SK-N-SH (cell line): Measurements from ENCODE around the gene NLN. TPM values are rescaled to one million over a fixed set of nuclear protein-coding genes. Genes with fewer than 3 reads are reported as not detected.

ENCODE experiments used
- CTCF ChIA-PET: fragments of 300-600, 350-600 bp; formaldehyde crosslinking; extraction: SDS; loops from one replicate; lab custom pipeline; 2021; lab: Yijun Ruan, JAX
- POLR2A ChIA-PET: fragments of 350-600 bp; sonication (Branson Sonifier 250); formaldehyde crosslinking; extraction: SDS; loops from one replicate; lab custom pipeline; 2020; ENCODE audit warnings: antibody characterized with exemption, inconsistent platforms; lab: Yijun Ruan, JAX
- DNase-seq: peaks from one replicate; pipeline ENCODE4 v3.0.0; 2012
- H2AFZ ChIP-seq: fragments of 200-600 bp; sonication (generic); 2 replicates; pipeline ENCODE4 v1.8.1; 2016; ENCODE audit warnings: antibody characterized with exemption, mild to moderate bottlenecking, low read depth
- H3F3A ChIP-seq: fragments of 200-600 bp; sonication (generic); replicated peaks from 2 replicates; pipeline ENCODE3; 2016; ENCODE audit warnings: antibody characterized with exemption, mild to moderate bottlenecking; ENCODE audit not compliant: insufficient read depth
- H3K27ac ChIP-seq, 2 experiments: fragments of 200-500 bp in 1 of 2; fragments of 200-600 bp in 1 of 2; sonication (Bioruptor generic) in 1 of 2; sonication (generic), shearing (Covaris generic) in 1 of 2; 2 replicates each; pipeline versions ENCODE4 v1.5.1 to v1.6.1; 2014 to 2016; ENCODE audit warnings: low read depth in 2 of 2, inconsistent platforms in 1 of 2, low read length in 1 of 2, mild to moderate bottlenecking in 1 of 2, mixed read lengths in 1 of 2
- H3K27me3 ChIP-seq: fragments of 200-600 bp; sonication (generic), shearing (Covaris generic); 2 replicates; pipeline ENCODE4 v1.6.1; 2016; ENCODE audit warnings: mixed run types; ENCODE audit not compliant: insufficient read depth
- H3K36me3 ChIP-seq, 2 experiments: fragments of 200-500 bp in 1 of 2; fragments of 200-600 bp in 1 of 2; sonication (Bioruptor generic) in 1 of 2; sonication (generic) in 1 of 2; replicated peaks in 1 of 2; 2 replicates each; pipeline versions ENCODE3 to v1.5.1; 2014 to 2016; ENCODE audit warnings: low read length in 1 of 2, mild to moderate bottlenecking in 1 of 2; ENCODE audit not compliant: insufficient read depth in 2 of 2, control insufficient read depth in 1 of 2
- H3K4me1 ChIP-seq, 2 experiments: fragments of 200-500 bp in 1 of 2; fragments of 200-600 bp in 1 of 2; sonication (Bioruptor generic) in 1 of 2; sonication (generic), shearing (Covaris generic) in 1 of 2; 2 replicates each; pipeline versions ENCODE4 v1.5.1 to v1.6.1; 2014 to 2016; ENCODE audit warnings: low read depth in 1 of 2, low read length in 1 of 2, mixed run types in 1 of 2; ENCODE audit not compliant: insufficient read depth in 2 of 2, control insufficient read depth in 1 of 2
- H3K4me2 ChIP-seq: fragments of 200-600 bp; sonication (generic), shearing (Covaris generic); 2 replicates; pipeline ENCODE4 v1.6.1; 2017; ENCODE audit warnings: mixed run types
- H3K4me3 ChIP-seq, 2 experiments: fragments of 200-500 bp in 1 of 2; fragments of 200-600 bp in 1 of 2; sonication (Bioruptor generic) in 1 of 2; sonication (generic), shearing (Covaris generic) in 1 of 2; 2 replicates each; pipeline versions ENCODE4 v1.5.1 to v1.8.1; 2014 to 2016; ENCODE audit warnings: low read depth in 2 of 2, inconsistent platforms in 1 of 2, low read length in 1 of 2, mild to moderate bottlenecking in 1 of 2, mixed read lengths in 1 of 2, moderate library complexity in 1 of 2
- H3K79me2 ChIP-seq: fragments of 200-600 bp; sonication (generic); 2 replicates; pipeline ENCODE4 v1.8.1; 2017; ENCODE audit warnings: mild to moderate bottlenecking; ENCODE audit not compliant: insufficient read depth
- H3K9ac ChIP-seq: fragments of 200-600 bp; sonication (generic); 2 replicates; pipeline ENCODE4 v1.6.1; 2017; ENCODE audit warnings: mixed run types
- H3K9me2 ChIP-seq: fragments of 200-600 bp; sonication (generic); 2 replicates; pipeline ENCODE4 v1.6.1; 2017; ENCODE audit warnings: mixed run types
- H3K9me3 ChIP-seq: fragments of 200-600 bp; sonication (generic); 2 replicates; pipeline ENCODE4 v1.6.1; 2017; ENCODE audit warnings: mixed run types, mild to moderate bottlenecking, moderate library complexity
- H4K20me1 ChIP-seq: fragments of 200-600 bp; sonication (generic); 2 replicates; pipeline ENCODE4 v1.6.1; 2017; ENCODE audit warnings: mild to moderate bottlenecking, mixed run types; ENCODE audit not compliant: insufficient read depth
- ELF1 ChIP-seq: IDR thresholded peaks from 2 replicates; pipeline ENCODE4 v1.4.0; 2012
- EP300 ChIP-seq, 2 experiments: IDR thresholded peaks; 2 replicates each; pipeline versions ENCODE4 v1.4.0 to v1.6.1; 2012; ENCODE audit warnings: borderline replicate concordance in 1 of 2, low read depth in 1 of 2, low read length in 1 of 2
- FOXM1 ChIP-seq: IDR thresholded peaks from 2 replicates; pipeline ENCODE4 v1.4.0; 2012; ENCODE audit warnings: low read depth, mild to moderate bottlenecking
- MXI1 ChIP-seq: IDR thresholded peaks from 2 replicates; pipeline ENCODE4 v1.6.1; 2012; ENCODE audit warnings: mild to moderate bottlenecking, low read depth, low read length, improper control_type of control experiment
- PBX3 ChIP-seq: IDR thresholded peaks from 2 replicates; pipeline ENCODE4; 2012
- SIN3A ChIP-seq: IDR thresholded peaks from 2 replicates; pipeline ENCODE4 v1.6.1; 2012; ENCODE audit warnings: low read depth, mild to moderate bottlenecking, low read length, moderate library complexity, borderline replicate concordance
- TCF12 ChIP-seq: IDR thresholded peaks from 2 replicates; pipeline ENCODE4 v1.4.0; 2012
- USF1 ChIP-seq: IDR thresholded peaks from 2 replicates; pipeline ENCODE4 v1.4.0; 2012; ENCODE audit warnings: low read depth, borderline replicate concordance
- USF2 ChIP-seq: fragments of 150-350 bp; IDR thresholded peaks from 2 replicates; pipeline ENCODE4 v1.6.1; 2017; ENCODE audit warnings: antibody characterized with exemption, low read length, low read depth, borderline replicate concordance
- WGBS: methylation state at CpG from one replicate; pipeline ENCODE4 v1.1.6; 2017; ENCODE audit warnings: low lambda C conversion rate; 5-methylcytosine and 5-hydroxymethylcytosine counted together
- polyA plus RNA-seq, 3 experiments: library from polyadenylated mRNA; depleted of rRNA; stranded (reverse); fragments of >200 nt; gene quantifications; 2 replicates each; pipeline ENCODE4 v1.2.3, GENCODE V29; 2012

Gene NLN
- polyA plus RNA-seq, 1 of the 3 experiments (the other 2 are of a cell fraction): 17.1 TPM

- no peak for TF ChIP-seq PBX3
- no peak for TF ChIP-seq EP300 (IDR thresholded peaks at IDR 0.05; ENCODE audit: borderline replicate concordance in 1 of 2, low read depth in 1 of 2, low read length in 1 of 2)
- TF ChIP-seq ELF1: no peak
- no peak for TF ChIP-seq MXI1
- TF ChIP-seq SIN3A: no peak
- TF ChIP-seq USF2: no peak
- TF ChIP-seq, all 33 proteins: peak for 0
Measured at GRCh38 chr5:65819215-65819904, 97.4 kb downstream of the NLN start (continued).

- Histone ChIP-seq H4K20me1 (no peaks in the 10 kb centered on the region), H3K36me3 (peaks cover 4 to 17% of the 10 kb centered on the region in 2 experiments), H3K27ac (peak overlapping the region; percentile 56 to 58; a peak in 3 of 4 replicates), H2AFZ (peak overlapping the region; percentile 26; the same call in 1 of the 2 replicates), H3K4me2 (peak overlapping the region; percentile 55; the same call in 1 of the 2 replicates), H3K27me3 (no peaks in the 10 kb centered on the region), H3K9ac (peak overlapping the region; percentile 15; the same call in 1 of the 2 replicates), H3K4me3 (no peak overlapping the region; a peak in 1 of 4 replicates), H3K79me2 (no peaks in the 10 kb centered on the region), H3K9me3 (no peaks in the 10 kb centered on the region), H3K4me1 (peaks cover 5 to 17% of the 10 kb centered on the region in 2 experiments), H3F3A (peaks cover 9% of the 10 kb centered on the region)
- DNase-seq: no peak
- POLR2A ChIA-PET: no interaction called here
- CTCF ChIA-PET: interaction anchor here (1.7 kb wide), 1 partner anchor 44 kb away, joined by 5 read pairs; no protein-coding TSS in a partner anchor
- 0 out of 4 replicates have a peak, but pooled peaks of 1 of the 2 experiments have one; percentile 34 for TF ChIP-seq EP300 (IDR thresholded peaks at IDR 0.05; ENCODE audit: borderline replicate concordance in 1 of 2, low read depth in 1 of 2, low read length in 1 of 2)
- no peak for TF ChIP-seq MXI1
- TF ChIP-seq, all 33 proteins: peak for 1
- H3K9me2 ChIP-seq: no peaks in the 10 kb centered on the region
Measured at GRCh38 chr5:65819905-65820240, 97.9 kb downstream of the NLN start.

- CTCF ChIA-PET: interaction anchor here (1.7 kb wide), 1 partner anchor 45 kb away, joined by 5 read pairs; no protein-coding TSS in a partner anchor
- POLR2A ChIA-PET: no interaction called here
- TF ChIP-seq TCF12 (no peak), FOXM1 (no peak), USF1 (no peak)
Measured at GRCh38 chr5:65820373-65820772, 98.4 kb downstream of the NLN start.

More at GRCh38 chr5:65820373-65820772, 98.4 kb downstream of the NLN start:
- peak overlapping the region in 1 of 2 experiments; percentile 56; a peak in 3 of 4 replicates for H3K27ac ChIP-seq
- peaks cover 9% of the 10 kb centered on the region for H3F3A ChIP-seq
- no peaks in the 10 kb centered on the region for H3K9me2 ChIP-seq
- no peak overlapping the region for H3K9ac ChIP-seq
- H3K4me1 ChIP-seq: peaks cover 5 to 17% of the 10 kb centered on the region in 2 experiments
- H3K4me2 ChIP-seq: no peak overlapping the region
- no peak overlapping the region for H3K4me3 ChIP-seq
- H4K20me1 ChIP-seq: no peaks in the 10 kb centered on the region
- H3K36me3 ChIP-seq: peaks cover 4 to 17% of the 10 kb centered on the region in 2 experiments
- no peaks in the 10 kb centered on the region for H3K9me3 ChIP-seq
- H2AFZ ChIP-seq: no peak overlapping the region
- 98% methylated on average over 2 of the region's 2 CpGs for WGBS
- no peaks in the 10 kb centered on the region for H3K79me2 ChIP-seq
- no peak for DNase-seq
- H3K27me3 ChIP-seq: no peaks in the 10 kb centered on the region
